IMR-90 (cell line): ENCODE data around the gene ERC2. TPM values are rescaled to one million over a fixed set of nuclear protein-coding genes. Genes with fewer than 3 reads are reported as not detected.

Experiments used
- ATAC-seq: fragments of 200-7000 bp; cut with Tn5 transposase; 2 replicates; pipeline ENCODE4 v1.9.1; 2020; ENCODE audit warnings: low read depth, mild to moderate bottlenecking, moderate library complexity
- BruUV-seq: library from RNA; stranded (reverse); fragments of 400-500 nt; replicated peaks from 2 replicates; lab custom pipeline; 2021; lab: Mats Ljungman, UMichigan
- CTCF ChIA-PET: fragments of 300-600 bp; formaldehyde crosslinking; extraction: SDS; loops from one replicate; lab custom pipeline; 2021; ENCODE audit warnings: antibody characterized with exemption; lab: Yijun Ruan, JAX
- POLR2A ChIA-PET: fragments of 300-600 bp; sonication (Branson Sonifier 250); formaldehyde crosslinking; loops from one replicate; lab custom pipeline; 2022; ENCODE audit warnings: antibody characterized with exemption; ENCODE audit not compliant: unreplicated experiment; lab: Charles Lee
- DNase-seq: peaks from one replicate; pipeline ENCODE4 v3.0.0; 2013
- H2AFZ ChIP-seq: replicated peaks from 2 replicates; pipeline ENCODE3; 2013; ENCODE audit warnings: low read length, mild to moderate bottlenecking; ENCODE audit not compliant: poor library complexity
- H2AK5ac ChIP-seq: 2 replicates; pipeline ENCODE4 v1.6.1; 2013; ENCODE audit warnings: low read depth, low read length, inconsistent platforms
- H2AK9ac ChIP-seq: replicated peaks from 2 replicates; pipeline ENCODE3; 2013; ENCODE audit warnings: mild to moderate bottlenecking, low read depth, low read length, moderate library complexity; ENCODE audit not compliant: poor library complexity
- H2BK120ac ChIP-seq: 2 replicates; pipeline ENCODE4 v1.6.1; 2013; ENCODE audit warnings: low read depth, low read length, inconsistent platforms
- H2BK15ac ChIP-seq: 3 replicates; pipeline ENCODE4 v1.6.1; 2013; ENCODE audit warnings: low read depth, low read length, inconsistent platforms
- H2BK20ac ChIP-seq: 2 replicates; pipeline ENCODE4 v1.6.1; 2013; ENCODE audit warnings: low read depth, mild to moderate bottlenecking, inconsistent platforms, low read length, moderate library complexity
- H2BK5ac ChIP-seq: 2 replicates; pipeline ENCODE4 v1.6.1; 2013; ENCODE audit warnings: mild to moderate bottlenecking, low read depth, low read length, inconsistent platforms; ENCODE audit not compliant: poor library complexity, severe bottlenecking
- H3K14ac ChIP-seq: replicated peaks from 2 replicates; pipeline ENCODE4 v1.6.1; 2013; ENCODE audit warnings: low read depth, low read length, inconsistent platforms
- H3K18ac ChIP-seq: 2 replicates; pipeline ENCODE4 v1.6.1; 2013; ENCODE audit warnings: low read depth, low read length, control low read depth
- H3K23ac ChIP-seq: 2 replicates; pipeline ENCODE4 v1.6.1; 2013; ENCODE audit warnings: low read depth, low read length, inconsistent platforms
- H3K27ac ChIP-seq: 2 replicates; pipeline ENCODE4 v1.5.1; 2013; ENCODE audit warnings: mild to moderate bottlenecking, control low read depth, low read length; ENCODE audit not compliant: insufficient read depth
- H3K27me3 ChIP-seq: 2 replicates; pipeline ENCODE4 v1.6.1; 2013; ENCODE audit warnings: low read length; ENCODE audit not compliant: control insufficient read depth, insufficient read depth
- H3K36me3 ChIP-seq: 2 replicates; pipeline ENCODE4 v1.6.1; 2013; ENCODE audit warnings: low read length, mixed read lengths; ENCODE audit not compliant: control insufficient read depth, insufficient read depth
- H3K4ac ChIP-seq: 2 replicates; pipeline ENCODE4 v1.6.1; 2013; ENCODE audit warnings: low read depth, low read length, inconsistent platforms
- H3K4me1 ChIP-seq: 2 replicates; pipeline ENCODE4 v1.6.1; 2013; ENCODE audit warnings: low read length, mixed read lengths; ENCODE audit not compliant: control insufficient read depth, insufficient read depth
- H3K4me2 ChIP-seq: 2 replicates; pipeline ENCODE4 v1.6.1; 2013; ENCODE audit warnings: low read depth, mild to moderate bottlenecking, control low read depth, low read length, moderate library complexity
- H3K4me3 ChIP-seq: 2 replicates; pipeline ENCODE4 v1.5.1; 2013; ENCODE audit warnings: low read depth, mild to moderate bottlenecking, control low read depth, low read length, moderate library complexity; ENCODE audit not compliant: insufficient read depth
- H3K56ac ChIP-seq: 2 replicates; pipeline ENCODE4 v1.6.1; 2013; ENCODE audit warnings: low read length, inconsistent platforms; ENCODE audit not compliant: insufficient read depth; ENCODE audit errors: extremely low read depth
- H3K79me1 ChIP-seq, 2 experiments: 2 replicates each; pipeline ENCODE4 v1.6.1; 2013; ENCODE audit warnings: low read length in 2 of 2, inconsistent platforms in 1 of 2, low read depth in 1 of 2
- H3K9ac ChIP-seq: 2 replicates; pipeline ENCODE4 v1.6.1; 2013; ENCODE audit warnings: low read depth, low read length, control low read depth
- H3K9me1 ChIP-seq: 2 replicates; pipeline ENCODE4 v1.6.1; 2013; ENCODE audit warnings: low read length, inconsistent platforms; ENCODE audit not compliant: insufficient read depth
- H3K9me3 ChIP-seq: 2 replicates; pipeline ENCODE4 v1.6.1; 2013; ENCODE audit warnings: low read length; ENCODE audit not compliant: control insufficient read depth, insufficient read depth
- H4K20me1 ChIP-seq: 2 replicates; pipeline ENCODE4 v1.6.1; 2013; ENCODE audit warnings: low read length, inconsistent platforms; ENCODE audit not compliant: insufficient read depth
- H4K5ac ChIP-seq: 2 replicates; pipeline ENCODE4 v1.6.1; 2013; ENCODE audit warnings: mild to moderate bottlenecking, low read depth, low read length, control low read depth
- H4K8ac ChIP-seq, 2 experiments: 2 replicates each; pipeline ENCODE4 v1.6.1; 2013; ENCODE audit warnings: low read depth in 2 of 2, low read length in 2 of 2, control low read depth in 1 of 2, inconsistent platforms in 1 of 2
- H4K91ac ChIP-seq: 2 replicates; pipeline ENCODE4 v1.6.1; 2013; ENCODE audit warnings: low read depth, low read length, inconsistent platforms; ENCODE audit not compliant: insufficient read depth
- BHLHE40 ChIP-seq: fragments of 150-350 bp; IDR thresholded peaks from 2 replicates; pipeline ENCODE4 v1.6.1; 2016; ENCODE audit warnings: mild to moderate bottlenecking, low read depth, low read length
- CEBPB ChIP-seq: IDR thresholded peaks from 2 replicates; pipeline ENCODE4 v1.6.1; 2012; ENCODE audit warnings: low read depth, low read length, improper control_type of control experiment
- CHD1 ChIP-seq: IDR thresholded peaks from 2 replicates; pipeline ENCODE4 v1.6.1; 2012; ENCODE audit warnings: low read depth, low read length, improper control_type of control experiment
- CTCF ChIP-seq: conservative IDR thresholded peaks from 2 replicates; pipeline ENCODE4 v1.5.1; 2012; ENCODE audit warnings: mild to moderate bottlenecking, low read depth, low read length, improper control_type of control experiment
- ELK1 ChIP-seq: fragments of 150-350 bp; IDR thresholded peaks from 2 replicates; pipeline ENCODE4 v1.6.1; 2016; ENCODE audit warnings: low read depth, mild to moderate bottlenecking, low read length, moderate library complexity, borderline replicate concordance
- FOS ChIP-seq: fragments of 150-350 bp; IDR thresholded peaks from 2 replicates; pipeline ENCODE4 v1.6.1; 2016; ENCODE audit warnings: low read depth, low read length
- MAFK ChIP-seq: IDR thresholded peaks from 2 replicates; pipeline ENCODE4 v1.6.1; 2012; ENCODE audit warnings: low read depth, low read length, improper control_type of control experiment
- MAZ ChIP-seq: IDR thresholded peaks from 2 replicates; pipeline ENCODE4 v1.6.1; 2012; ENCODE audit warnings: low read depth, mild to moderate bottlenecking, low read length, improper control_type of control experiment, moderate library complexity, borderline replicate concordance
- MXI1 ChIP-seq: IDR thresholded peaks from 2 replicates; pipeline ENCODE4 v1.6.1; 2012; ENCODE audit warnings: low read depth, mild to moderate bottlenecking, low read length, moderate library complexity, borderline replicate concordance
- NFE2L2 ChIP-seq: fragments of 150-350 bp; IDR thresholded peaks from 2 replicates; pipeline ENCODE4 v1.6.1; 2016; ENCODE audit warnings: low read depth, mild to moderate bottlenecking, low read length
- POLR2A ChIP-seq: IDR thresholded peaks from 2 replicates; pipeline ENCODE4 v1.6.1; 2012; ENCODE audit warnings: mild to moderate bottlenecking, low read depth, low read length
- RAD21 ChIP-seq: IDR thresholded peaks from 2 replicates; pipeline ENCODE4 v1.6.1; 2012; ENCODE audit warnings: low read length, improper control_type of control experiment
- RCOR1 ChIP-seq: IDR thresholded peaks from 2 replicates; pipeline ENCODE4 v1.6.1; 2012; ENCODE audit warnings: mild to moderate bottlenecking, low read length, improper control_type of control experiment; ENCODE audit not compliant: insufficient replicate concordance
- RFX5 ChIP-seq: IDR thresholded peaks from 2 replicates; pipeline ENCODE4 v1.8.0; 2012; ENCODE audit warnings: low read depth, mild to moderate bottlenecking, low read length, moderate library complexity
- SMC3 ChIP-seq: fragments of 150-350 bp; IDR thresholded peaks from 2 replicates; pipeline ENCODE4 v1.6.1; 2016; ENCODE audit warnings: low read depth, mild to moderate bottlenecking, antibody characterized with exemption, low read length, moderate library complexity
- USF2 ChIP-seq: fragments of 150-350 bp; IDR thresholded peaks from 2 replicates; pipeline ENCODE4 v1.6.1; 2017; ENCODE audit warnings: mild to moderate bottlenecking, antibody characterized with exemption, low read length, low read depth
- WGBS, 2 experiments: methylation state at CpG; one replicate each; pipeline versions ENCODE4 v1.1.5 to v1.1.7; 2013; ENCODE audit warnings: missing lambda C conversion rate in 2 of 2; ENCODE audit not compliant: insufficient read length in 1 of 2; ENCODE audit errors: extremely low coverage in 2 of 2; 5-methylcytosine and 5-hydroxymethylcytosine counted together
- dilution Hi-C: fragments of 300-500 bp; cut with HindIII; formaldehyde crosslinking; loops from one replicate; pipeline ENCODE4 v1.14.3; 2018; ENCODE audit warnings: low sequenced_read_pairs; ENCODE audit not compliant: unreplicated experiment
- in situ Hi-C: fragments of 300-500 bp; cut with MboI; formaldehyde crosslinking; loops from 3 replicates; pipeline ENCODE4 v1.14.3; 2019; ENCODE audit warnings: low sequenced_read_pairs, inconsistent platforms, mixed read lengths
- intact Hi-C: fragments of 100-400 bp; cut with micrococcal nuclease; formaldehyde crosslinking; loops from 2 replicates; pipeline ENCODE4 v1.10.0; 2022
- polyA plus RNA-seq, 3 experiments: library from polyadenylated mRNA; depleted of rRNA; stranded (reverse); fragments of >200 nt; gene quantifications; 2 replicates each; pipeline ENCODE4 v1.2.3, GENCODE V29; 2012; ENCODE audit warnings: low replicate concordance in 1 of 3
- total RNA-seq: library from RNA; depleted of rRNA; stranded (reverse); fragments of >200 nt; gene quantifications from 2 replicates; pipeline ENCODE4 v1.2.3, GENCODE V29; 2012

ERC2 gene
- total and polyA plus RNA-seq, 2 of the 4 experiments (the other 2 are of a cell fraction) = 0.17 to 0.18 TPM

GRCh38 chr3:56363720-56364119 lies 104.5 kb downstream of the ERC2 start:
- ChIA-PET POLR2A (no interaction called here), CTCF (no interaction called here)
- in situ Hi-C loops (no loop called here), intact Hi-C loops (no loop called here), dilution Hi-C loops (no loop called here)
- Histone ChIP-seq H3K56ac (no peak overlapping the region), H2AK9ac (no peak overlapping the region), H2BK15ac (no peak overlapping the region), H3K14ac (no peak overlapping the region), H2BK20ac (no peak overlapping the region), H3K36me3 (no peaks in the 10 kb centered on the region), H3K23ac (no peak overlapping the region), H3K9me1 (no peaks in the 10 kb centered on the region), H2BK120ac (no peak overlapping the region), H3K4me2 (no peak overlapping the region), H4K91ac (no peak overlapping the region), H2AK5ac (no peak overlapping the region), H3K9ac (no peak overlapping the region), H3K27ac (no peak overlapping the region), H3K4ac (no peak overlapping the region), H3K18ac (no peak overlapping the region), H3K9me3 (no peaks in the 10 kb centered on the region), H2AFZ (no peak overlapping the region), H3K27me3 (no peaks in the 10 kb centered on the region), H3K79me1 (no peaks in the 10 kb centered on the region), H2BK5ac (no peak overlapping the region), H3K4me3 (no peak overlapping the region), H3K4me1 (no peaks in the 10 kb centered on the region), H4K8ac (no peak overlapping the region), H4K20me1 (no peaks in the 10 kb centered on the region), H4K5ac (no peak overlapping the region)
- no TSS peak for BruUV-seq
- WGBS, 2 experiments = no CpG with 5 or more reads among the region's 1 CpG
- no peak for DNase-seq
- TF ChIP-seq MAZ (no peak), RFX5 (no peak), BHLHE40 (no peak), POLR2A (no peak), SMC3 (no peak), CHD1 (no peak), ELK1 (no peak), MXI1 (no peak), USF2 (no peak), RCOR1 (no peak), NFE2L2 (no peak), CTCF (no peak), RAD21 (no peak), FOS (no peak), CEBPB (no peak), MAFK (no peak)
- ATAC-seq = no peak
